ENCODE measurements around the gene NGEF.

The NGEF gene

GRCh38 chr2:232894746-232895145, 118.3 kb downstream of the NGEF start:
- DNase-seq: no peak

GRCh38 chr2:232894251-232894650, 118.8 kb downstream of the NGEF start:
- DNase-seq: no peak

GRCh38 chr2:232893834-232894233, 119.2 kb downstream of the NGEF start:
- DNase-seq: no peak

DNA sequence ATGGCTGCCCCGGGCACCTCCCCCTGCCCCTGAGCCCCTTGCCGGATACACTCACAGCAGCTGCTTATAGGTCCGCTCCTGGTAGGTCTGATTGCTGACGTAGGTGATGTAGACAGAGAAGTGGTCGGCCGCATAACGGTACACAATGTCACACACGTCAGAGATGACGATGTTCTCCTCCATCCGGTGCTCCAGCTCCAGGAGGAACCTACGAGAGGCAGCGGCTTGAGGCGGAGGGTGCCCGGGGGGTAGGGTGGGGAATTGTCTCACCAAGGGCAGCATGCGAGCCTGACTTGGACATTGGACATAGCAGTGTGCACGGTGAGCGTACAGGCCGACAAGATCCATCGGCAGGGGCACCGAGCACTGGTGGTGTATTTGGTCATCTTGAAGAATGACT, 120.2 kb downstream of the NGEF start:
- DNase-seq: no peak

- no peak for DNase-seq
These were observed 120.8 kb downstream of the NGEF start for GRCh38 chr2:232892221-232892620.

GRCh38 chr2:232891621-232892071, 121.4 kb downstream of the NGEF start:
- no peak for DNase-seq

DNA sequence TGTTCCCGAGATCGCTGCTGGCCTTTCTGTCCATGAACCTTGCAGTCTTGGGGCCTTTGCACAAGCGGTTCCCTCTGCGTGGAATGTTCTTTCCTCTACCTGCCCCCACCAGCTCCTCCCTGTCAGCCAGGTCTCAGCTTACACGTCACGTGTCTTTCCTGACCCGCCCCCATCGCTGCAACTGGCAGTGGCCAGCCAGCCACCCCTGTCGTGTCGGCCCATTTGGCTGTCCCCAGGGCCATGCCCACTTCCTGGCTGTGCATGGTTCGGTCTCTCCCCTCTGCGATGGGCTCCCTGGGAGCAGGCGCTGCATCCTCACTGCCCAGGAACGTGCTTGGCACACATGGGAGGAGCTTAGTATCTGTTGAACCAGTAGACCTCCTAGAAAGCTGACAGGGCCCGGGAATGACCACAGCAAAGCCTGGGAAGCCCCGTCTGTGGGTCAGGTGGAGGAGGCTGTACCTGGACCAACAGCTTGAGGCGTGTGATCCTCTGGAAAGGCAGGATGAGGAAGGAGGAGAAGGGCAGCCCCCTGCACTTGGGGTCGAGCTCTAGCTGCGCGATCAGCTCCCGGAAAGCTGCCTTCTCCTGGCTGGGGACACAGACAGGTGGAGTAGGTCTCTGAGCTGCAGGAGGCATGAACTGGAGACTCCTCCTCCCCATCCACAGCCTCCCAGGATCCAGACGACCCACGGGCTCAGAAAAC, 122.0 kb downstream of the NGEF start:
- DNase-seq: peak; percentile 89

DNA sequence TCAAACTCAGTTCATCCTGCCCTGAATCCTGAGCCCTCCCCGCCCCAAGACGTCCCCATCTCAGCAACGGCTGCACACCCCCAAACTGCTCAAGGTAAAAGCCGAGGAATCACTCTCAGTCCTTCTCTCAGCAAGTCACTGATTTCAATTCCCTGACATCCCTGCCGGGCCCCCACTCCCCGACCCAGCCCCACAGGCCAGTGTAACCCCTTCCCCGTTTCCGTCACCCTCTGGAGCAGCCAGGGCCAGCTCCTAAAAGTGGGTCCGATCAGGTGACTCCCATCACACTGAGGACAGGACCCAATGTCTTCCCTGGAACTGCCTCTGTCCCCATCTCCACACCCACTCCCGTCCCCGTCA, 122.5 kb downstream of the NGEF start:
- DNase-seq: no peak

DNA sequence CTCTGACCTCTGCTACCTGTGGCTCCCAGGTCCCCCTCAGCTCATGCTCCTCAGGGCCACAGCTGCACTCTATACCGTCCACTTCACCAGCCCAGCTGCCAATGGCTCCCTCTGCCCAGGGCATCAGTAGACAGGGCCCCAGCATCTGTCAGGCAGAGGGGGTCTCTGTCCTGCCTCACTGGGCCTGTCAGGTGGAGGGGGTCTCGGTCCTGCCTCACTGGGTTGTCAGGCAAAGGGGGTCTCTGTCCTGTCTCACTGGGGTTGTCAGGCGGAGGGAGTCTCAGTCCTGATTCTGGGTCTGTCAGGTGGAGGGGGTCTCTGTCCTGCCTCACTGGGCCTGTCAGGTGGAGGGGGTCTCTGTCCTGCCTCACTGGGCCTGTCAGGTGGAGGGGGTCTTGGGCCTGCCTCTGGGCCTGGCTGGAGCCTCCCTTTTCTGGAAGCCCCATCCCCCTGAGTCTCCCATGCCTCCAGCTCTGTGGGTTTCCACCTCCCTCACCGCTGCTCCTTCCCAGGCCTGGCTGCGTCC, 123.1 kb downstream of the NGEF start:
- no peak for DNase-seq

GRCh38 chr2:232888839-232889529, 124.1 kb downstream of the NGEF start:
- DNase-seq: no peak

- no peak for DNase-seq
These were observed 124.8 kb downstream of the NGEF start for GRCh38 chr2:232888099-232888836.

DNA sequence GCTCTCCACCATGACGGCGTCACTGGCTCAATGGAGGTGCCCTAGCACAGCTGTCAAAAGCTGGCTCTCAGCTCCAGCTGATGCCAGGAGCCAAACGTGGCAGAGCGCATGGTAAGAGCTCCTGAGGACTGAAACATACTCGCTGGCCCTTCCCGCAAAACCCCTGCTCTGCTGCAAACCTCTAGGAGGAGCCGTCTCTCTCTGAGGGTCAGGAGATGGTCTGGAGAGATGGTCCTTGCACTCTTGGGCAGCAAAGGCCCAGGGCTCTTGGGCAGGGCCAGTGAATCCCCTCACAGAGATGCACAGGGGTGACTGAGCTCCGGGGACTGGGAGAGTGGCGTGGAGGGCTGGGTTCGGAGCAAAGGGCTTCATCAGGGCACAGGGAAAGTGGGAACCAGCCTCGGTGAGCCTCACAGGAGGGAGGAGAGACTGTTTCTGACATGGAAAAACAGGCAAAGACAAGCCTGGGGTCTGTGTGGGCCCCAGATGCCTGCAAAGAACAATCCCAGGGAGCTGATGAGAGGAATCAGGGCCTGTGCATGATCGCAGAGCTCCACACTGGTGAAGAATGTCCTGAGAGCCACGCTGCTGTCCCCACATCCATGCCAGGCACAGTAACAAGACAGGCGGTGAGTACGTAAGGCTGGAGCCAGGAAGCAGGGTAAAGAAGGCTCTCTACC, 125.7 kb downstream of the NGEF start:
- no peak for DNase-seq

GRCh38 chr2:232886632-232887031, 126.4 kb downstream of the NGEF start:
- DNase-seq: no peak

GRCh38 chr2:232886176-232886575, 126.9 kb downstream of the NGEF start:
- no peak for DNase-seq

DNA sequence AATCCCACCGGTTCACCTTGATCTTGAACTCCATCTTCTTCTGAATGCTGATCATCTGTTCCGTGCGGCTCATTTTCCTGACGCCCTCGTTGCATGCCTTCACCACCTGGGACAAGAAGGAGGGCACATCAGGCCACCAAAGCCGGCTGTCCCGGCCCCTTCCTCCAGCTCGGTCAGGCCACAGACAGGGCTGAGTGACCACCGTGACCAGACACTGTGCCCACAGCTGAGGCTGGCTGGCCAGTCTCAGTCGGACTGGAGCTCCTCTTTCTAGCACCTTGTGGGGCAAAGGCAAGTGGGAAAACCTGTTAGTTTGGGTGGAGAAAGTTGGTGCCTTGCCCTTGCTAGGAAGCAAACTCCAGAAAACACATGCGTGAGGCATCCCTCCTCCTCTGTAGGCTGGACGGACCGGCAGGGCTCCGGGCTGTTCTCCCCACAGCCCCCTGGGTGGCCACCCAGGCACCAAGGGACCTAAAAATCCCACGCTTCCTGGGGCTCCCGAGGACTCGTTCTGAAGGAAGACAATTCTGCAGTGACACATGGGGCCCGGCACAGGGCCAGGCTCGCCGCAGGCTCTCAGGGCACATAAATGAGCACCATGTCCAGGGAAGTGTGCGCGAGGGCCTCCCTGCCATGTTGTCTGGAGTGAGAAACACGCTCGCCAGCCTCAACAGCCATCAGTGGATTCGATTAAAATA, 127.6 kb downstream of the NGEF start:
- no peak for DNase-seq

DNA sequence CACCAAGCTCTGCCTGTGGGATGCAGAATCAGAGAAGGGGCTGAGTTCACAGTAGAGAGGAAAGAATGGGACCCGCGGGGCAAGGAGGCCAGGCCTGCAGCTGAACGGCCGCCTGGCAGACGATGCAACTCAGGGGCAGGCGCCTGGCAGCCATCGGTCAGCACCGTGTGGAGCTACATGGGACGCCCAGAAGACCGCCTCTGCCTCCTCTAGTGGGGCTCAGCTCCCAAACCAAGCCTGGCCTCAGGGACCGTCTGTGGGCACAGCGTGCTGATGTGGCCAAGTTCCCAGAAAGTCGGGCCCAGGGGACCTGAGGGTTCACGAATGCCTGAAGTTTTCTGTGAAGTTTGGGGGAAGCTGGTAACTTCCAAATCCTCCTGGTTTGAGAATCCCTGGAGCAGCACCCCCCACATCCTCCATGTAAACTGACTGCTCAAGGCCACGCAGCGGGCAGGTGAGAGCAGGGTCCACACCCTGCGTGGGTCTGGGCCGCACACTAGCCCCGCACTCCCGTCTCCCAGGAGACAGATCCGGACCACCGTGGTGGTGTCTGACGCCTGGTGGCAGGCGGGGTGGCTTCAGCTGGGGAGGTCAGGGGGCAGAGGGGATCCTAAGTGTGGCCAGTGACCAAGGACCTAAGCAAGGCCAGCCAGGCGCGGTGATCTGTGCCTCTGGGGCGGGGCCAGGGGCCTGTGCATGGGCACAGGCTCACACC, 128.3 kb downstream of the NGEF start:
- no peak for DNase-seq

DNA sequence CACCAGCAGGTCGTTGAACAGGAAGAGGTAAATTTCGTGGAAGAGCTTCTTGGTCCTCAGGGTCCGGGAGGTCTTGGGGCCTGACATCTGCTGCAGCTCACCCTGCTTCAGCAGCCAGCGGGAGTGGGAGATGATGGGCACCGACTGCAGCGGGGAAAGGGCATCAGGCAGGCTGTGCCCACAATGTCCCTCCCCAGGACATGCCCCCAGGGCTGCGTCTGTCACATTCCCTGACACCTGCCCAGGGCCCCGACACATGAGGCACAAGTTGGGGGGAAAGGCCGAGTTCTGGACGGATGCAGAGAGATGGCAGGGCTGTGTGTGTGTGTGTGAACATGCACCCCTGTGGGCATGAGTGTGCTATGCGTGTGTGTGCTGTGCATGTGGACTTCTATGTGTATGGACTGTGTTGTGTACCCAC, 129.0 kb downstream of the NGEF start:
- no peak for DNase-seq

DNA sequence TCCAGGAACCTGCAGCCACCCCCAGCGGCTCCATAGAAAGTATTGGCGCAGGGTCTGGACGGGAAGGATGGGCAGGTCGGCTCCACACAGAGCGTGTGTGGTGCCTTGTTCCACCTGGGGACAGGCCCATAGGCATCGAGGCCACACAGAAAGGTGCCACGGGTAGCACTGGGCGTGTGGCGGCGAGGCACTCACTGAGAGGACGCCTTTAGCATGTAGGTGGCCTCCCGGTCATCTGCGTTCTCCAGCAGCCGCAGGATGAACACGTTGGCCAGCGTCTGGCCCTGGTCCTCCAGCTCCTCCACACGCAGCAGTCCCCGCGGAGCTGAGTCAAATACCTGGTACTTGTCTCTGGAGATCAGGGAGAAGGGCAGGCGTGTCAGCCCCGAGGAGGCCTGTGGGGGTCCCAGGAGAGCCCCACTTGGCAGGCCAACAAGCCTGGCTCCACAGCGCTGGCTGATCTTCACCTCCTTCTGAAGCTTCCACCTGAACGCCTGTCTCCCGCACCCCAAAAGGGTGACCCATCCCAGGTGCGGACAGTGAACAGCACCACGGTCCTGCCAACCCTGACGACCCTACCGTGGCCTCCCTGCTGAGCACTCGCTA, 129.8 kb downstream of the NGEF start:
- DNase-seq: no peak

- no peak for DNase-seq
These were observed 130.4 kb downstream of the NGEF start for GRCh38 chr2:232882505-232883115.

DNA sequence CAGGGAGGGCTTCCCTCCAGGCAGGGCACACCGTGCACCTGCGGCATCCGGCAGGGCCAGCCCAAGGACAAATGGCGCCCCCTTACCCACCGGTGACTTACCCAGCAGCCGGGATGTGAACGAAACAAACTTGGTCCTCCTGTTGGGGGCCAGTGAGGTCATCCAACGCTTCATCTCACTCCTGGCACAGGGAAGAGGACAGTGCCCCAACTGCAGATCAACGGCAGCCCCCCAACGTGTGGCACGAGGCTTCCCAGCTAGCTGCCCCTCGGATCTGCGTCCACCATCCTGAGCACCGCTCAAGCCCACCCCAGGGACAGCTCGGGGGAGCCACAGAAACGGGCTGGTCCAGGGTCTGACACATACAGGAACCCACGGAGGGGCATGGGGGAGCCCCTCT, 131.0 kb downstream of the NGEF start:
- DNase-seq: no peak
